NB4 (cell line): Measurements from ENCODE around the gene ZSCAN12.

Experiments
- CTCF ChIP-seq: IDR thresholded peaks from one replicate; pipeline ENCODE4 v1.5.1; 2012; ENCODE audit warnings: low read depth, low read length
- MAX ChIP-seq: IDR thresholded peaks from 2 replicates; pipeline ENCODE4 v1.6.1; 2011; ENCODE audit warnings: low read depth, low read length

- TF ChIP-seq CTCF (no peak), MAX (no peak)
Observed at GRCh38 chr6:28356666-28357020, 42.9 kb downstream of the ZSCAN12 start.
